Astrocyte (in vitro differentiated cells and primary cell): ENCODE data around the gene CCNB2. TPM values are rescaled to one million over a fixed set of nuclear protein-coding genes. Genes with fewer than 3 reads are reported as not detected.

Experiments used
- DNase-seq: peaks from one replicate; pipeline ENCODE4 v3.0.0-alpha.2; 2010; ENCODE audit warnings: low read depth
- FAIRE-seq: peaks from 2 replicates; lab custom pipeline; 2011; peaks lifted over from hg19 to GRCh38; lab: Jason Lieb, UNC
- H2AFZ ChIP-seq: 2 replicates; pipeline ENCODE4 v1.6.0; 2012; ENCODE audit warnings: low read depth, low read length, inconsistent platforms
- H3K27ac ChIP-seq: 2 replicates; pipeline ENCODE4 v1.5.1; 2011; ENCODE audit warnings: low read depth, low read length, inconsistent platforms
- H3K27me3 ChIP-seq: 2 replicates; pipeline ENCODE4 v1.6.0; 2011; ENCODE audit warnings: low read length, inconsistent platforms; ENCODE audit not compliant: insufficient read depth
- H3K36me3 ChIP-seq: 2 replicates; pipeline ENCODE4 v1.5.1; 2011; ENCODE audit warnings: low read length, inconsistent platforms; ENCODE audit not compliant: insufficient read depth
- H3K4me1 ChIP-seq: 2 replicates; pipeline ENCODE4 v1.5.1; 2011; ENCODE audit warnings: low read length, inconsistent platforms; ENCODE audit not compliant: insufficient read depth
- H3K4me2 ChIP-seq: 2 replicates; pipeline ENCODE4 v1.6.0; 2012; ENCODE audit warnings: low read length, inconsistent platforms
- H3K4me3 ChIP-seq: 2 replicates; pipeline ENCODE4 v1.5.1; 2011; ENCODE audit warnings: low read depth, mild to moderate bottlenecking, low read length, inconsistent platforms; ENCODE audit not compliant: insufficient read depth
- H3K79me2 ChIP-seq: 2 replicates; pipeline ENCODE4 v1.6.0; 2012; ENCODE audit warnings: mild to moderate bottlenecking, low read length, inconsistent platforms; ENCODE audit not compliant: insufficient read depth
- H3K9ac ChIP-seq: 2 replicates; pipeline ENCODE4 v1.6.0; 2012; ENCODE audit warnings: mild to moderate bottlenecking, low read length, inconsistent platforms
- H3K9me3 ChIP-seq: 2 replicates; pipeline ENCODE4 v1.5.1; 2012; ENCODE audit warnings: low read depth, mild to moderate bottlenecking, low read length, inconsistent platforms; ENCODE audit not compliant: insufficient read depth
- H4K20me1 ChIP-seq: 2 replicates; pipeline ENCODE4 v1.6.0; 2012; ENCODE audit warnings: low read length, inconsistent platforms; ENCODE audit not compliant: insufficient read depth
- H3K27ac Mint-ChIP-seq: one replicate; pipeline ENCODE4 v1.8.0; 2021; ENCODE audit warnings: mild to moderate bottlenecking, mixed read lengths; ENCODE audit not compliant: unreplicated experiment
- H3K27me3 Mint-ChIP-seq: one replicate; pipeline ENCODE4 v1.8.0; 2021; ENCODE audit warnings: low read depth, mixed read lengths; ENCODE audit not compliant: unreplicated experiment
- H3K36me3 Mint-ChIP-seq: one replicate; pipeline ENCODE4 v1.8.0; 2021; ENCODE audit warnings: low read depth, mixed read lengths; ENCODE audit not compliant: unreplicated experiment
- H3K4me1 Mint-ChIP-seq: one replicate; pipeline ENCODE4 v1.8.0; 2021; ENCODE audit warnings: low read depth, mixed read lengths; ENCODE audit not compliant: unreplicated experiment
- H3K4me3 Mint-ChIP-seq: one replicate; pipeline ENCODE4 v1.8.0; 2021; ENCODE audit warnings: mild to moderate bottlenecking, moderate library complexity, mixed read lengths; ENCODE audit not compliant: unreplicated experiment
- H3K9me3 Mint-ChIP-seq: one replicate; pipeline ENCODE4 v1.8.0; 2021; ENCODE audit warnings: mild to moderate bottlenecking, mixed read lengths; ENCODE audit not compliant: unreplicated experiment
- EZH2 ChIP-seq: IDR thresholded peaks from 2 replicates; pipeline ENCODE4 v1.6.1; 2012; ENCODE audit warnings: mild to moderate bottlenecking, low read length, inconsistent platforms; ENCODE audit not compliant: insufficient read depth
- total RNA-seq: library from RNA; stranded (reverse); gene quantifications from 2 replicates; pipeline ENCODE4 v1.2.1, GENCODE V29; 2021
- TF ChIP-seq, protein P1 (sequence below): IDR thresholded peaks from 2 replicates; pipeline ENCODE4 v1.5.1; 2011; ENCODE audit warnings: low read depth, mild to moderate bottlenecking, inconsistent platforms, low read length, moderate library complexity; ENCODE audit not compliant: insufficient read depth

CCNB2 gene
- total RNA-seq, 1 donor from 2014 or later = 7.9 TPM

GRCh38 chr15:59171067-59171397, 66.1 kb downstream of the CCNB2 start:
- Mint-ChIP-seq H3K36me3 (peaks cover 16% of the 10 kb centered on the region), H3K4me1 (peaks cover 40% of the 10 kb centered on the region), H3K27ac (no peak overlapping the region), H3K9me3 (no peaks in the 10 kb centered on the region), H3K27me3 (no peaks in the 10 kb centered on the region), H3K4me3 (no peak overlapping the region)
- no peaks in the 10 kb centered on the region for H3K27me3 ChIP-seq
- H2AFZ ChIP-seq = no peak overlapping the region
- H3K4me2 ChIP-seq = no peak overlapping the region
- TF ChIP-seq, protein P1, sequence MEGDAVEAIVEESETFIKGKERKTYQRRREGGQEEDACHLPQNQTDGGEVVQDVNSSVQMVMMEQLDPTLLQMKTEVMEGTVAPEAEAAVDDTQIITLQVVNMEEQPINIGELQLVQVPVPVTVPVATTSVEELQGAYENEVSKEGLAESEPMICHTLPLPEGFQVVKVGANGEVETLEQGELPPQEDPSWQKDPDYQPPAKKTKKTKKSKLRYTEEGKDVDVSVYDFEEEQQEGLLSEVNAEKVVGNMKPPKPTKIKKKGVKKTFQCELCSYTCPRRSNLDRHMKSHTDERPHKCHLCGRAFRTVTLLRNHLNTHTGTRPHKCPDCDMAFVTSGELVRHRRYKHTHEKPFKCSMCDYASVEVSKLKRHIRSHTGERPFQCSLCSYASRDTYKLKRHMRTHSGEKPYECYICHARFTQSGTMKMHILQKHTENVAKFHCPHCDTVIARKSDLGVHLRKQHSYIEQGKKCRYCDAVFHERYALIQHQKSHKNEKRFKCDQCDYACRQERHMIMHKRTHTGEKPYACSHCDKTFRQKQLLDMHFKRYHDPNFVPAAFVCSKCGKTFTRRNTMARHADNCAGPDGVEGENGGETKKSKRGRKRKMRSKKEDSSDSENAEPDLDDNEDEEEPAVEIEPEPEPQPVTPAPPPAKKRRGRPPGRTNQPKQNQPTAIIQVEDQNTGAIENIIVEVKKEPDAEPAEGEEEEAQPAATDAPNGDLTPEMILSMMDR = no peak
- TF ChIP-seq EZH2 = no peak
- H3K4me1 ChIP-seq = peaks cover 52% of the 10 kb centered on the region
- no peaks in the 10 kb centered on the region for H3K79me2 ChIP-seq
- FAIRE-seq (no peak), DNase-seq (no peak)
- peaks cover 16% of the 10 kb centered on the region for H3K36me3 ChIP-seq
- H3K4me3 ChIP-seq = no peak overlapping the region
- no peaks in the 10 kb centered on the region for H3K9me3 ChIP-seq
- peak overlapping the region; percentile 69 for H3K9ac ChIP-seq
- H3K27ac ChIP-seq = peak overlapping the region; percentile 94
- H4K20me1 ChIP-seq = no peaks in the 10 kb centered on the region

DNA sequence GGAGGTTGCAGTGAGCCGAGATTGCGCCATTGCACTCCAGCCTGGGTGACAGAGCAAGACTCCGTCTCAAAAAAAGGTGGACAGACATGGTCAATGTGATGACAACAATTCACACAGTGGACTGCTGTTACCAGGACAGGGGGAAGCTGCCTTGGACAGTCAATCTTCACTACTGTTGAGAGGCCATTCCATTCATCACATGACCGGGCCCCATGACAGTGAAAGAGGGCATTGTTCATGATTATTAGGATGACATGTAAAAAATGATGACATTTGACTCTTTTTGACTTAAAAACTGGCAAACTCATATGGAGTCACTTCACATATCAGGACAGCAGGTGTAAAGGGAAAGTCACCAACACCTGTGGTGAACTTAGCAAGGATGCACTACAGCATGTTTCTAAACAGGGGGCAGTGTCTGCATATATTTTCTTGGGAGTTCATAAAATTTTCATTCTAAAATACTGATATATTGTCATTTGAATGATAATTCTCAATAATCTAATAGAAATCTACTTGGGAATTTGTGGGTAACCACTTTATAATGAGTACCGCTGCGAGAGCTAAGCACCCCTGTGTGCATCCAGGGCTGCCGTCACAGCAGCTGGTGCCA, 67.4 kb downstream of the CCNB2 start:
- Histone ChIP-seq H3K4me2 (no peak overlapping the region), H3K36me3 (peaks cover 23% of the 10 kb centered on the region), H3K4me3 (no peak overlapping the region), H3K79me2 (no peaks in the 10 kb centered on the region), H2AFZ (no peak overlapping the region), H3K4me1 (peaks cover 50% of the 10 kb centered on the region), H3K9me3 (no peaks in the 10 kb centered on the region), H3K27ac (no peak overlapping the region), H4K20me1 (no peaks in the 10 kb centered on the region), H3K9ac (no peak overlapping the region), H3K27me3 (no peaks in the 10 kb centered on the region)
- Mint-ChIP-seq H3K27me3 (no peaks in the 10 kb centered on the region), H3K4me1 (peaks cover 38% of the 10 kb centered on the region), H3K27ac (no peak overlapping the region), H3K36me3 (peaks cover 16% of the 10 kb centered on the region), H3K4me3 (no peak overlapping the region), H3K9me3 (no peaks in the 10 kb centered on the region)
- TF ChIP-seq EZH2 = no peak
- TF ChIP-seq, protein P1 = peak; percentile 18
- DNase-seq = no peak
- FAIRE-seq = no peak

GRCh38 chr15:59173194-59173593, 68.2 kb downstream of the CCNB2 start:
- Histone ChIP-seq H3K9me3 (no peaks in the 10 kb centered on the region), H3K36me3 (peaks cover 26% of the 10 kb centered on the region), H3K4me2 (no peak overlapping the region), H2AFZ (no peak overlapping the region), H3K4me1 (peaks cover 48% of the 10 kb centered on the region), H4K20me1 (no peaks in the 10 kb centered on the region), H3K27me3 (no peaks in the 10 kb centered on the region), H3K9ac (no peak overlapping the region), H3K27ac (no peak overlapping the region), H3K4me3 (no peak overlapping the region), H3K79me2 (no peaks in the 10 kb centered on the region)
- H3K4me3 Mint-ChIP-seq = no peak overlapping the region
- peaks cover 34% of the 10 kb centered on the region for H3K4me1 Mint-ChIP-seq
- H3K9me3 Mint-ChIP-seq = peaks cover 2% of the 10 kb centered on the region
- DNase-seq = no peak
- peaks cover 24% of the 10 kb centered on the region for H3K36me3 Mint-ChIP-seq
- no peak overlapping the region for H3K27ac Mint-ChIP-seq
- FAIRE-seq = no peak
- TF ChIP-seq, protein P1 = no peak
- H3K27me3 Mint-ChIP-seq = no peaks in the 10 kb centered on the region
